T-helper 1 cell (primary cell): Measurements from ENCODE around the gene GINS2.

Source experiments
- DNase-seq, 5 donors: peaks; one replicate each; pipeline ENCODE4 v3.0.0-alpha.2; 2012 to 2020

The GINS2 gene

DNA sequence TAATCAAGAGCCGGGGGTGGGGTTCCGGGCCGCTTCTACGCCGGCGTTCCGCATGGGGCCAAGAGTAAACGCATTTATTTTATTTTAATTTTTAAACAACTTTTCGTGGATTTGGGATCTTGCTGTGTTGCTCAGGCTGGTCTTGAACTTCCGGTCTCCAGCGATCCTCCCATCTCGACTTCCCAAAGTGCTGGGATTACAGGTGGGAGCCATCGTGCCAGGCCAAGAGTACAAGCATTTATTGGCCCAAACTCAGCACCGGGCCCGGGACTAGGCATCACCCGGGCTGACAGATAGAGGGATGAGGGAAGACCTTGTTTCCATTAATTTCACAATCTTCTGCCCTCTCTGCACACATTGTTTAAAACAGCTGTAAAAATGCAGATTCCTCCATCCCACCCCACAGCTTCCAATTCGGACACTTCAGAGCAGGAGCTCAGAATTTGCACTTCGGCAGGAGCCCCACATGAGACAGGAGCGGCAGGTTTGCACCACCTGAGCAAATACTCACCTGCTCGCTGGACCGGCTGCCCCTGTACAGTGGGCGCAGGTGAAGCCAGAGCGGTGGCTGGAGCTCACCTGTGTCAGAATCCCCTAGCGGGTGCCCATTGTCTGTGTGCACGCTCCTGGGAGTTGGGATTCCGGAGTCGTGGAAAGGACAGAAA lies 663 bp upstream of the GINS2 start:
- no peak for DNase-seq

DNA sequence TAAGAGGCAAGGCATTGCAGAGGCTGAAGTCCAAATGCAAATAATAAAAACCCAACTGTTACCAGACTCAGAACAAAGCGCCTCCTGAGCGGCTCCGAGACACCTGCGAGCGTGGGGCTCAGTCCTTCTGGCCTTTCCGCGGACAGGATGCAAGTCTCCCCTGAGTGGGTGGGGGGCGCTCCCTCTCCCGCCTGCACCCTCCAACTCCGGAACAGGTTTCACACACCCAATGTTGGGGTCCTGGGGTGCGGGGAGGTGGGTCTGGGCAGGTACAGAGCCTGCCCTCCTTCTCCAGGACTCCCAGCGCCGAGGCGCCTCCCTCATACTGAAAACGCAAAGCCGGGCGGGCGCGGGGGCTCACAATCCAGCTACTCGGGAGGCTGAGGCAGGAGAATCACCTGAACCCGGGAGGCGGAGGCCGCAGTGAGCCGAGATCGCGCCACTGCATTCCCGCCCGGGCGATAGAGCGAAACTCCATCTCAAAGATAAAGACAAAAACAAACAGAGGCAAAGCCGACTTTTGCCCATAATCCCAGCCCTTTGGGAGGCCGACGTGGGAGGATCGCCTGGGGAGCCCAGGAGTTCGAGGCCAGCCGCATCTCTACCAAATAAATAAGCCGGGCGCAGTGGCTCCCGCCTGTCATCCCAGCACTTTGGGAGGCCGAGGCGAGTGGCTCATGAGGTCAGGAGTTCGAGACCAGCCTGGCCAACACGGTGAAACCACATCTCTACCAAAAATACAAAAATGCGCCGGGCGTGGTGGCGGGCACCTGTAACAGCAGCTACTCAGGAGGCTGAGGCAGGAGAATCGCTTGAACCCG lies 893 bp downstream of the GINS2 start:
- no peak for DNase-seq

DNA sequence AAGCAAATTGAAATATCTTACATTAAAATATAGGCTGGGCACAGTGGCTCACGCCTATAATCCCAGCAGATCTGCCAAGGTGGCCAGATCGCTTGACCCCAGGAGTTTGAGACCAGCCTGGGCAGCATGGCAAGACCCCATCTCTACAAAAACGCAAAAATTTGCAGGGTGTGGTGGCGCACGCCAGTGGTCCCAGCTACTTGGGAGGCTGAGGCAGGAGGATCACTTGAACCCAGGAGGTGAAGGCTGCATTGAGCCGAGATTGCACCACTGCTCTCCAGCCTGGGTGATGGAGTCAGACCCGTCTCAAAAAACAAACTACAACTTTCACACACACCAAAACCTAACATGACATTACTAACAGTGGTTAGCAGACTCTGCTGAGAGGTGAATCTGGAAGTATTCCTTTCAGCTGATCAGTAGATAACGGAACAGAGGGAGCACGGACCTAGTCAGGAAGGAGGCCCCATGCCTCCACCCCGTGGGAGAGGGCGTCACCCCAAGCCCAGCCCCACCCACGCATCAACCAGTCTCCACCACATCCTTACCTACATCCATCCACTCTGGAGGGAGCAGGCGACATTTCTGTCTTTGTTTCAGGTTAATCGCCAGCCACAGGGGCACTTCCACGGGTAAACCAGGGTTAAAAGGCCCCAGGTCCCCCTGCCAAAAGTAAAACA lies 1.7 kb downstream of the GINS2 start:
- peak in 3 of 5 donors; percentile 14 to 40 (median 17) for DNase-seq

DNA sequence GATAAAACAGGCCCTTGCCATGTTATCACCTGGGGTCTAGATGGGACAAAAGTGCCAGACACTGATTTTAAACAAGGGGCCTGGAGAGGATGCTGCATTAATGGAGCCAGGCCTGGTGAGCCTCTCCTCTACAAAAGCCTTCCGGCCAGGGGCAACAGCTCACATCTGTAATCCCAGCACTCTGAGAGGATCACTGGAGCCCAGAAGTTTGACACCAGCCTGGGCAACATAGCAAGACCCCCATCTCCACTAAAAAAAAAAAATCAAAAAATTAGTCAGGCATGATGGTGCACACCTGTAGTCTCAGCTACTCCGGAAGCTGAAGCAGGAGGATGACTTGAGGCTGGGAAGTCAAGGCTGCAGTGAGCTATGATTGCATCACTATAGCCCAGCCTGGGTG lies 3.5 kb downstream of the GINS2 start:
- no peak for DNase-seq

DNA sequence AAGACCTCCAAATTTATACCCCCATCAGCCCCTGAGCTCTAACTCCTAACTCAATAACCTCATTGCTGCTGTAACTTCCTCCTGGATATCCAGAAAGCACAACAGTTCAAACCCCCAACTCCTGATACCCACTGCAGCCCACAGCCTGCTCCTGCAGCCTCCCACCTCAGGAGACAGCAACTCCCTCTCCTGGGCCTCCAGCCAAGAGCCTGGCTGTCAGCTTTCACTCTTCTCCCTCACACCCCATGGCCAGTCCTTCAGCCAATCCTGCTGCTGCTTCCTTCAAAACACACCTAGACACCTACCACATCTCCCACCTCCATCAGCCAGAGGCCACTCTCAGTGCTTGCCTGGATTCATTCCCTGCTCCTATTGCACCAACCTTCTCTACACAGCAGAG lies 5.4 kb downstream of the GINS2 start:
- DNase-seq = no peak

DNA sequence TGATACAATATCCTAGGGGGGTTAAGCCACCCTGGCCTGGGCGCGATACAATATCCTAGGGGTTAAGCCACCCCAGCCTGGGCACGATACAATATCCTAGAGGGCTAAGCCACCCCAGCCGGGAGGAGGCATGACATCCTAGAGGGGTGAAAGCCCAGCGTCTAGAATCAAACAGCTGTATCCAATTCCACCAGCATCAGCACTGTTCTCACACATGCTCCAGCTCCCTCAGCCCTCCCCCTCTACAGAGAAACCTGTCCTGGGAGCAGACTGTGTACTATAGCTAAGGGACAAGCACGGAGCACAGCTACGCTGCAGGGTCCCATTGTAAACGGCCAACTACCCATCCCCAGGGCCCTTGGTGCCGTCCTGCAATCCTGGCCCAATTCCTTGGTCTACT lies 6.2 kb downstream of the GINS2 start:
- no peak for DNase-seq

DNA sequence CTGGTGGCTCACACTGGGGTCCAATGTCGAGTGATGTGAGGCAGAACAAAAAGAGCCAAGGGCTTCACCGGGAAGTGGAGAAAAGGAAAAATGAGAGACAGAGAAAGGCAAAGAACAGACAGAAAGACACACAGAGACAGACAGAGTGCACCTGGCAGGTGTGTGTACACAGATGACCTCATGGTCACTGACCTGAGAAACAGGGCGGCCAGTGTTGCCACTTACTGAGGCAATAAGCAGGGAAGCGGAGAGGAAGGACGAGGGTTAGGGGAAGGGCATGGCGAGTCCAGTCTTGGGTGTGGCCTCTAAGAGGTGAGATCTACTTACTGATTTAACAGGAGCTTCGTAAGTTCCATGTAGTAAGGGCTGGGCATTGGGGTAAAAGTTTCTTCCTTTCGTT lies 7.5 kb downstream of the GINS2 start:
- no peak for DNase-seq

DNA sequence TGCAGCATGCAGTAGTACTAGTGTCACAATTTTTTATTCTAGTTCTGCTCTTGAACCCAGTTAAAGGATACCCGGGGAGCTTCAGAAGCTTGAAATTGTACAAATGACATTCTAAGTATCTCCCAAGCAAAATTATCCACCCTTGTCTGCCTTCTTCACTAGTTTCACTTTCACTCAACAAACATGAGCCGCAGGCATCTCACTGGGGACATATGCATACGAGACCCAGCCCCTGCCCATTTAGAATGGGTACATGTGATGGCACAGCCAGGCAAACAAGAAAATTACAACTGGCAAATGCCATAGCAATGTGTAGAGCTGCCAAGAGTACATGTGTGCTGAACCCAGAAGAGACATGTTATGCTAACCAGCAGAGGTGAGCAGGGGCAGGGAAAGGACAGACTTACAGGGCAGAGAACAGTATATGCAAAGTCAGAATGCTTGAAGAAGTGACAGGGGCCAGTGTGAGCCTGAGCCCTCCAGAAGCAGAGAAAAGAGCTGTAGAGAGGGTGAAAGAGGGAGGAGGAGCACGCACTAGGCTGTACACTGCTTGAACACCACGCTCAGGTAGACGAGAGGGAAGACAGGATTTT lies 8.3 kb downstream of the GINS2 start:
- DNase-seq = no peak

DNA sequence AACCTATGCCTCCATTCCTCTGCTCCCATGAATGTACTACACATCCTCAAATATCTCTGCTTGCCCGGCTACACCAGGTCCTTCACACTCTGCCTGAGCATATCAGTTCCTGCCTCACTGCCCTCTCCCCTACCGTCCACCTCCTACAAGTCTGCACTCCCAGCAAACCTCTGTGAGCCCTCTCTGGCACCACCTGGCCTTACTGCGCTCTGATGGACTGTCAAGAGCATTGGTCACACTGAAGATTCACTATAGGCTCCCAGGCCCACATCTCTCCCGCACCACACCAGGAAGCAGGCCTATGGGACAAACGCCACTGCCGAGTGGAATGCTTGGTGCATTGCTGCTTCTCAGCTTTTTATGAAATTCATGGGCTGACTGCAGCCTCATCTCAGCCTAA lies 8.9 kb downstream of the GINS2 start:
- no peak for DNase-seq

DNA sequence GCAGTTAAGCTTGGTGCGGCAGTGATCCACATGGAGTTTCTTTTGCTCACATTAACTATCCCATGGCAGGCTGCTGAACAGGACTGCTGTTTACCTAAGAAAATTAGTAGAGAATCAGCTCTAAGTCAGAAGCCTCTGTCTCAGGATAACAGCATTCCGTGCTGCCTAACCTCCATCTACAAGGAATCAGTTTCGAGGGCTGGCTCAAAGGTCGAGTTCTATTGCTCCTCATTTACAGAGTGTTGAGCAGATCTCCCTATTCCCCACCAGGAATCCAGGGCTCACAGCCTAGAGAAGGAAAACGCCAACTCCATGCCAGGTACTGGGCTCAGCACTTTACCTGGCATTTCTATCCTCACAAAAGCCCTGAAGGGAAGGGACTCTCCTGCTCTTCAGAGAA lies 9.9 kb downstream of the GINS2 start:
- no peak for DNase-seq

DNA sequence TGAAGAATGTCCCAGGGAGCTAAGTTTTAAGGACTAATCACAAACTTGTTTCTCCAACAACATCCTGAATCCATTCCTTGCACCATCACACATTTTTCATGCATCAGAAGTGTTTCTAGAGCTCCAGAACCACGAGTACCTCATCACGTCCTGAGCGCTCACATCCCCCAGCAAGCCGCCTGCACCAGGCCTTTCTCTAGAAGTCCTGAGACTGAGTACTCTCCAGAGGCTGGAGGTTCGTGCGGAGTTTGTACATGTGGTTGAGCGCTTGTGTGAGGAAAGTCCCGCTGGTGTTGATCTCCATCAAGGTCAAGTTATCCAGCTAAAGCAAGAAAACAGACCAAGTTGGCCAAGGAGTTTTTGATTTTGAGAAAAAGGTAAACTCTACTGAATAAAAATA lies 10.7 kb downstream of the GINS2 start:
- DNase-seq = no peak

DNA sequence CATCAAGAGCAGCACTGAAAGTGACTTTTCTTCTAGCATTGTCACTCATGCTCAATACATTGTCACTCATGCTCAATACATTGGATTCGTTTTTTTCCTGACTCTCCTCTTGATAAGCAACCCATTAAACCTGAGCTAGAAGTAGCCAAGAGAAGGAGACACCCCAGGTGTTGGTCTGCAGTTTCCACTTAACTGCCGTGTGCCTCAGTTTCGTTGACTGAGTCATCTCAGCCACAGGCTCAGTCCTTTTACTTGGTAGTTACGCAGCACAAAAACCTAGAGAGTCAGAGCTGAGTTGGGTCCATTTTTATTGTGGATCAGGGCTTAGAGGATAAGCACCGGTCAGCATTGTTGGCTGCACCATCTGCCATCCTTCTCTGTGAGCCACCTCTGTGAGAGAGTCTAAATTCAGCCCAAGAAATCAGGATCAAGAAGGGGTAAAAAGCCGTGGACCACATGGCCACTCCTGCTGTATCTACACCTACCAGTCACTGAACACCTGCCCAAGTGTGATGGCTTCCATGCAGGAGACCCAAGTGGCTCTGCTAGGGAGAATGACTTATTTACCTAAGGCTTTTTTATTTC lies 11.3 kb downstream of the GINS2 start:
- no peak for DNase-seq

DNA sequence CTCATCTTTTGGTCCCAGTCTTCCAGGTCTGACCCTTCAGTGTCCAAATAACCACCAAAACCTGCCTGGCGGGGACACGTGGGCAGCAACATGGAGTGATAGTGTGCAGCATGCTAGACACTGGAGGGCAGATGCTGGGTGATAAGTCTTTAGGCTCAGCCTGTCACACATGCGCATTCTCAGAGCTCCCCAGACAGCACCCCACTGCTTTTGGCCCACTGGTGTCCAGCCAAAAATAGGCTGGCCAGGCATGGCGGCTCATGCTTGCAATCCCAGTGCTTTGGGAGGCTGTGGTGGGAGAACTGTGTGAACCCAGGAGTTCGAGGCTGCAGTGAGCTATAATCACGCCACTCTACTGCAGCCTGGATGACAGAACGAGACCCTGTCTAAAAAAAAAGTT lies 12.3 kb downstream of the GINS2 start:
- no peak for DNase-seq

DNA sequence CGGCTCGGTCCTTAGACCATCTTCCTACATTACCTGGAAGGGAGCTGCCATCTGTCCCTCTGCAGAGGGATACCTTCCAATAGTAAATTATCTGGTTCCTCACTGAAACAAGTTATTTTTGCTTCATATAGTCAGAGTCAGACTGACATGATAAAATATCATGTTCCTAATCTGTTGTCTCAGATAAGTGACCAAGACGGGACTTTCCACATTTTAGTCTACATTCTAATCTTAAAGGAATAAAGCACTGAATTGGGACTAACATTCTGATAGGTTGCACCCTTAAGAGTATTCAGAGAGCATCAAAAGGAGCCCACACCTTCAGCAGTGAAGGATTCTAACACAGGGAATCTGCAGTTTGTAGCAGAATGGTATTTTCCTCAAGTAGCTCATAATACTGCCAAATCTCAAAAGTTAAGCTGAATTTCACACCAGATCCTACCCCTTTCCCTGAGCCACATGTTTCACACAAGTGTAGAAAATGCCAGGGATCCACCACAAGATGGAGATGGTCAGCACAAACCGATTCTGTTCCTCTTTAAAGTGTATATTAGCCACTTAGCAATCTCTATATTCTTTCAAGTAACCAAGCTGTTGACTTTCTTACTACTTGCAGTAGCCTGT lies 13.4 kb downstream of the GINS2 start:
- DNase-seq = no peak

DNA sequence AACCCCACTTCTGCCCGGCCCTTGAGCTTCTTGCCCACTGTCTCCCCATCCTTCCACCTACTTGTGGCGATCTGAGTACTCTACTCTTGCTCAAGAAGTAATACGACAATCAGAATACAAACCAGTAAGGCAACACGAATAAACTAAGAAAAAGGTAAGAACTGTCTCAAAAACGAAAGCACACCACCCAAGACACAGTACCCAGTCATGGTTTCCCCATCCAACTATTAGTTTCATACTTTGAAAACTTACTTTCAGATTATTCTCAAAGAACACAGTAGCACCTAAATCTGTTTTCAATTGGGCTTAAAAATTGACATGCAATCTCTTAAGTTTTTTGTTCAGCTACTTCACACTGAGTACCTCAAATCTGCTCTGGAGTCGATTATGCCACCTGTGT lies 13.9 kb downstream of the GINS2 start:
- DNase-seq = no peak

DNA sequence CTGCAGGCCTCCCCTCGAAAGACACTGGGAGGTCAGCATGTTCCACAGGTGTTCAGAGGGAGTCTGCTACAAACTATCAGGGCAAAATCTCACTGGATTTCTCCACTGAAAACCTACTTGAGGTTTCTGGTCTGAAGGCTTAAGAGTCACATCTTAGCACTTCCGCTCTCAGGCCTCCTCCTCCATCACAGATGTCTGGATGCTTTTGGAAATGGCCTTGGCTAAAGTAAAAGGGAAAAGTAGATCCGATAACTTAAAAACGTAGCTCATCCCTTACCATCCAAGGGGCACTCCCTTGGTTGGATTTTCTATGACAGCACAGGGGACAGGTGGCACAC lies 14.4 kb downstream of the GINS2 start:
- DNase-seq = no peak

DNA sequence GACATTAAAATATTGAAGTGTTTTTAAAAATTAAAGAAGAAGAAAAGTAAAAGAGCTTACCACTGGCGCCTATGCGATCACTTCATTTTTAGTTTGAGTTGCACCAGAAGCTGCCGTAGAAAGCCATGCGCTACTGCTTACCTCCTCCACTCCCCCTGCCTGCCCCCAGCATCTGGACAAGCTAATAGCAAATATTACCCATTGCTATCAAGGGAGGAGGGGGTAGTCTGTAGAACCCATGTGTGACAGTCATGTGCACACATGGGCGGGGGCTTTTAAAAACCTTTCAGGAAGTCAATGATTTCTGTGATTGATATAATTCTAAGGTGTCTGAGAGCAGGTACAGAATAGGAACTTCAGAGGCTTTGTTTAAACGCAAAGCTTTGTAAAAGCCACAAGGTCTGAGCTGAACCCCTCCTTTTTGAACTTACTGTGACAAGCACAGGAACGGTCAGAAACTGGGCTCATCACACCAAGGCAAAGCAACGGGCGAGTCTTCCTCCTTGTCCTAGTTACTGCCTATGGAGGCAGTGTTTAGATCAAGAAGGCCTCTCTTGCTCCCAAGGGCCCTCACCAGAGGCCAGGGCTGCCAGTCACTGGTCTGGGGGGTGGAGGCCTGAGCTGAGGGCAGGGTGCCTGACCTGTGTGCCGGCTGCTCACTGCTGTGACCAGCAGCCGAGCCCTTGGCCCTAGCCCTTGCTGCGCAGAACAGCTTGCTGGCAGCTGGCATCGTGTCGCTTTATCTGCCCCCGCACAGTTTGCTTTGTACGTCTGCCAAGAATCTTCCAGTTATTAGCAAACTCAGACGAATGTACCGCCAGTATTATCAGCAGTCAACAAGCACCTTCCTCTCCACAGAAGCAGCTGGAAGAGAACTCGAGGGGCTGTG lies 15.0 kb downstream of the GINS2 start:
- DNase-seq = no peak

DNA sequence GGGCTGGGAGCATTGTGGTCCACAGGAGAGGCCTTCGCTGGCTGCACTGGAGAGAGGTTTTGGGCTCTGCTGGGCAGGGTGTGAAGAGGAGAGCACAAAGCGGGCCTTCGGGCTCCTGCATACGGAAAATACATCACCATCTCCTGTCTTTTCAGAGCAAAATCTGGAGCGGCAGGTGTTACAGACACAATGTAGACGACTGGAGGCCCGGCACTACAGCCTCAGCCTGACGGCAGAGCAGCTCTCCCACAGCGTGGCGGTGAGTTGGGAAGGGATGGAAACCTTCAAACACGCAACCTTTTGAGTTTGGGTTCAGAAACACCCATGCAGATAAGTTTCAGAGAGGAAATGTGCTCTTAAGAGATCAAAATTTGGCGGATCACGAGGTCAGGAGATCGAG lies 17.9 kb downstream of the GINS2 start:
- DNase-seq = no peak

DNA sequence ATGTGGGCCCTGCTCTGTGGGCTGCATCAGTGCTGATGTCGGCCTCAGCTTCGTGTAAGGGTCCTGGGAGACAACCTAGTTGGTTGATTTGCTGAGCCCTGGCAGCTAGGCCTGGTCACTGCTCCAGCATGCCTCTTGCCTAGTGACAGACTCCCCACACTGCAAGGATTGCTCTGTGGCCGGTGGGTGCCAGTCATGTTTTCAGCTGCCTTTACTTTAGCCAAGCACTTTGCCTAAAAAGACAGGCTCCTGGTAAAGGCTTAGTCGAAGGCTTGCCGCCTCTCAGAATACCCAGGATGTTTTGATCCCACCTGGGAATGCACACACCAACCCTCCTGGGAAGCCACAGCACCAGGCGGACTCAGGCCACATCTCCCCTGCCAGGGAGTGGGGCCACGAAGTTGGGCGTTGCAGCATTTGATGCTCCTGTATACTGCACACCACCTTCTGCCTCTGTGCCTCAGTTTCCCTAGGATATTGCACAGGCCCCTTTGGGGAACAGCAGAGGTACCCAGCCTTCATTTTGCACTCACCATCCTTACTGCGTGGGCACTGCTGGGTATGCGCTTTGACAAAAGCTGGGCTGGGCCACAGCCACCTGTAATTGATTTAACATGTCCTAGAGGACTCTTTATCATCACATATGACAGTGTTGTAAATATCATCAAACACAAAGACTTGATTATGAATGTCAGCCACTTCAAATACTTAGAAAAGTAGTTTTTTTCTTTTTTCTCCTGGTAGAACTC lies 19.9 kb downstream of the GINS2 start:
- no peak for DNase-seq

DNA sequence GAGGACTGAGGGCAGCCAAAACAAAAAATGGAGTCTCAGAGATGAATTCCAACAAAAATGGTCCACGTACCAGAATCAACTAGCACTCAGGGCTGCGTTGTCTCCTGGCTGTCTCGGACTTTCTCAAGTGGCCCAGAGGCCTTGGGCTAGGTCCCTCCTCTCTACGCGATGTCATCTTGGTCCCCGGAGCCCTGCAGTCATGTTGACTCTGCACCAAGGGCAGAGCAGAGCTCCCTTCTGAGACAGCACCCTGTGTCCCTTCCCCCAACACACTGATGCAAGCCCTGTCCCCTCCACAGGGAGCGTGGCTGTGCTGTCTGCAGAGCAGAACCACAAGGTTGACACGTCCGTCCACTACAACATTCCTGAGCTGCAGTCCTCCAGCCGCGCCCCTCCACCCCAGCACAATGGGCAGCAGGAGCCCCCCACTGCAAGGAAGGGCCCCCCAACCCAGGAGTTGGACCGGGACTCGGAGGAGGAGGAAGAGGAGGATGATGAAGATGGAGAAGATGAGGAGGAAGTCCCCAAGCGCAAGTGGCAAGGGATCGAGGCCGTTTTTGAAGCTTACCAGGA lies 20.8 kb downstream of the GINS2 start:
- DNase-seq = no peak

DNA sequence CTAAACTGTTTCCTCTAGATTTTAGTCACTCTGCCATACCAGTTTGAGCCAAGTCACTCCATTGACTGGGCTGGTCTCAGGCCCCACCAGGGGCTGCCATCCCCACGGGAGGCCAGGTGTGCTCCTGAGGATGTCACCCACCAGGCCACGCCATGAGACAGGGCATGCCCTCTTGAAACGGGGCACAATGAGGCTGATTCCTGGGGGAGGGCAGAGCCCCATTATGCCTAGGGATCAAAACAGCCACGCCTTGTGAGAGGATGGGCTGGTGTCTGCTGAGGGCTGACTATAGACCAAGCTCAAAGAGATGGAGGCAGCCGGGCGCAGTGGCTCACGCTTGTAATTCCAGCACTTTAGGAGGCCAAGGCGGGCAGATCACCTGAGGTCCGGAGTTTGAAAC lies 21.5 kb downstream of the GINS2 start:
- no peak for DNase-seq
